ENCODE results near the gene ERF. TPM values are rescaled to one million over a fixed set of nuclear protein-coding genes. Genes with fewer than 3 reads are reported as not detected.
A peak's percentile ranks its signal among the peaks of the same experiment; 100 is the strongest.

The ERF gene
- total RNA-seq: 10 to 100 TPM; 36.8 to 73.1 (median 56.4) TPM
- 10 to 100 TPM; 13.5 to 49.7 (median 17.7) TPM for polyA plus RNA-seq
- long read RNA-seq, donor 1, transcript ERF-201 (4 exons, 2,698 nt): major isoform, 12 of 15 reads
- long read RNA-seq, donor 1, partial matches to known transcripts: 0 of 15 reads
- long read RNA-seq, donor 1, other reads (novel, unspliced or antisense): 0 of 15 reads
- long read RNA-seq, donor 2, transcript ERF-201 (4 exons, 2,698 nt): major isoform, 15 of 15 reads
- long read RNA-seq, donor 2, partial matches to known transcripts: 0 of 15 reads
- long read RNA-seq, donor 2, other reads (novel, unspliced or antisense): 0 of 15 reads

- H3K9me3 ChIP-seq: no peaks in the 10 kb centered on the region
- intact Hi-C loops (cut with DNase I; ENCODE audit: low total_unique reads): no loop called here
- peak within 1 kb of the TSS; percentile 77 to 97 (median 86) for H3K4me3 ChIP-seq
- peak in 2 of 3 donors; percentile 92 to 97 for TF ChIP-seq POLR2A (IDR thresholded peaks at IDR 0.05)
- TF ChIP-seq POLR2AphosphoS5 (IDR thresholded peaks at IDR 0.05): peak; percentile 99
- TF ChIP-seq, protein P1, sequence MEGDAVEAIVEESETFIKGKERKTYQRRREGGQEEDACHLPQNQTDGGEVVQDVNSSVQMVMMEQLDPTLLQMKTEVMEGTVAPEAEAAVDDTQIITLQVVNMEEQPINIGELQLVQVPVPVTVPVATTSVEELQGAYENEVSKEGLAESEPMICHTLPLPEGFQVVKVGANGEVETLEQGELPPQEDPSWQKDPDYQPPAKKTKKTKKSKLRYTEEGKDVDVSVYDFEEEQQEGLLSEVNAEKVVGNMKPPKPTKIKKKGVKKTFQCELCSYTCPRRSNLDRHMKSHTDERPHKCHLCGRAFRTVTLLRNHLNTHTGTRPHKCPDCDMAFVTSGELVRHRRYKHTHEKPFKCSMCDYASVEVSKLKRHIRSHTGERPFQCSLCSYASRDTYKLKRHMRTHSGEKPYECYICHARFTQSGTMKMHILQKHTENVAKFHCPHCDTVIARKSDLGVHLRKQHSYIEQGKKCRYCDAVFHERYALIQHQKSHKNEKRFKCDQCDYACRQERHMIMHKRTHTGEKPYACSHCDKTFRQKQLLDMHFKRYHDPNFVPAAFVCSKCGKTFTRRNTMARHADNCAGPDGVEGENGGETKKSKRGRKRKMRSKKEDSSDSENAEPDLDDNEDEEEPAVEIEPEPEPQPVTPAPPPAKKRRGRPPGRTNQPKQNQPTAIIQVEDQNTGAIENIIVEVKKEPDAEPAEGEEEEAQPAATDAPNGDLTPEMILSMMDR (IDR thresholded peaks at IDR 0.05 in 8 of 11, conservative IDR thresholded peaks at IDR 0.05 in 3 of 11): peak in 3 of 11 experiments; percentile 14 to 33 (median 23)
- peak within 1 kb of the TSS; percentile 97 to 99 (median 98) for H3K27ac ChIP-seq
- 0 to 2% (median 1%) methylated on average over 33 to 75 of the region's 75 CpGs for WGBS, 5 donors
- peaks cover 0 to 11% (median 0%) of the 10 kb centered on the region in 7 donors for H3K27me3 ChIP-seq (replicated peaks in 1 of 7)
- peak; percentile 98 for DNase-seq
- peaks cover 0 to 6% (median 0%) of the 10 kb centered on the region in 6 donors for H3K36me3 ChIP-seq
- H3K4me1 ChIP-seq: peaks cover 26 to 54% (median 50%) of the 10 kb centered on the region in 6 donors
These were observed at the start of gene ERF for GRCh38 chr19:42254850-42255765. TSS of gene ERF (minus strand) at chr19:42255128. CDS start at chr19:42254999, 129 bp downstream.

- intact Hi-C loops (cut with DNase I; ENCODE audit: low total_unique reads): loop anchor here (5.0 kb wide), 1 partner anchor 172 kb away; the partner anchor contains the start of gene POU2F2
- no peaks in the 10 kb centered on the region for H3K27me3 ChIP-seq (replicated peaks in 1 of 7)
- 85 to 94% (median 93%) methylated on average over 8 of the region's 8 CpGs for WGBS, 5 donors
- no peak for DNase-seq
- no peaks in the 10 kb centered on the region for H3K9me3 ChIP-seq
- no peak overlapping the region for H3K27ac ChIP-seq
- H3K4me3 ChIP-seq: no peak overlapping the region
- H3K4me1 ChIP-seq: peaks cover 0 to 27% (median 18%) of the 10 kb centered on the region in 6 donors
- no peaks in the 10 kb centered on the region for H3K36me3 ChIP-seq
- TF ChIP-seq, protein P1 (IDR thresholded peaks at IDR 0.05 in 8 of 11, conservative IDR thresholded peaks at IDR 0.05 in 3 of 11): no peak
- TF ChIP-seq POLR2A (IDR thresholded peaks at IDR 0.05) (no peak), POLR2AphosphoS5 (IDR thresholded peaks at IDR 0.05) (no peak)
These were observed 48.9 kb upstream of the ERF start for GRCh38 chr19:42303876-42304275.

DNA sequence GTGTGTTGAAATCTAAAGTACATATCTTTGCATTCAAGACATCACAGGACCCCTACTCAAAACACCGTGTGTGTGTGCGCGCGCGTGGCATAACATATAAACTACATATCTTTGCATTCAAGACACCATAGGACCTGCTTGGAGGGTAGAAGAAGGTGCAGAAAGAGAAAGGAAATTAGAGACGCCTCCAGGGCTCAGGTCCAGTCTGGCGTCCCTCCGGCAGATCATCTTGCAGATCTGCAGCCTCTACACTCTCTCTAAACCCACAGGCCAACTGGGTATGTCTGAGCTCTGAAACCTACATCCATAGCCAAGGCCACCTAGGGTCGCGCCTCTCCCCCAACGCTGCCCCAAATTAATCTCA lies 48.2 kb upstream of the ERF start:
- DNase-seq: no peak
- Histone ChIP-seq H3K27me3 (replicated peaks in 1 of 7) (no peaks in the 10 kb centered on the region), H3K4me3 (peak overlapping the region in 5 of 8 donors; percentile 60 to 85 (median 68)), H3K36me3 (no peaks in the 10 kb centered on the region), H3K27ac (peak overlapping the region in 4 of 8 donors; percentile 69 to 82 (median 76)), H3K9me3 (no peaks in the 10 kb centered on the region), H3K4me1 (peaks cover 0 to 27% (median 18%) of the 10 kb centered on the region in 6 donors)
- 73 to 83% (median 80%) methylated on average over 11 of the region's 11 CpGs for WGBS, 5 donors
- intact Hi-C loops (cut with DNase I; ENCODE audit: low total_unique reads): loop anchor here (5.0 kb wide), 1 partner anchor 171 kb away; the partner anchor contains the start of gene POU2F2
- TF ChIP-seq POLR2AphosphoS5 (IDR thresholded peaks at IDR 0.05) (no peak), POLR2A (IDR thresholded peaks at IDR 0.05) (no peak)
- TF ChIP-seq, protein P1 (IDR thresholded peaks at IDR 0.05 in 8 of 11, conservative IDR thresholded peaks at IDR 0.05 in 3 of 11): no peak

Data from spleen (tissue), 13 donors.